Measurements from ENCODE around the gene GCH1.

The GCH1 gene

DNA sequence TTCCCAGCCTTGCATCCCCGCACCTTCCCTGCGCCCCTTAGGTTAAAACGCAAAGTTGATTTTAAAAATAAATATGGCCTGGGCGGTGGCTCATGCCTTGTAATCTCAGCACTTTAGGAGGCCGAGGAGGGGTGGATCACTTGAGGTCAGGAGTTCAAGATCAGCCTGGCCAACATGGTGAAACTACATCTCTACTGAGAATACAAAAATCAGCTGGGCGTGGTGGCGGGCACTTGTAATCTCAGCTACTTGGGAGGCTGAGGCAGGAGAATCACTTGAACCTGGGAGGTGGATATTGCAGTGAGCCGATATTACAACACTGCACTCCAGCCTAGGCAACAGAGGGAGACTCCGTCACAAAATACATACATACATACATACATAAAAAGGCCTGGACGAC is 96.0 kb downstream of the GCH1 start:
- DNase-seq (ENCODE audit: extremely low read depth, insufficient read length) = no peak
- Histone ChIP-seq H3K4me3 (replicated peaks; ENCODE audit: low read depth, low read length) (no peak overlapping the region), H3K36me3 (ENCODE audit: control insufficient read depth, insufficient read depth, low read length) (no peaks in the 10 kb centered on the region), H3K27me3 (replicated peaks; ENCODE audit: control insufficient read depth, insufficient read depth, low read length) (no peaks in the 10 kb centered on the region; the same call in 1 of the 2 replicates)
- TF ChIP-seq, protein P1, sequence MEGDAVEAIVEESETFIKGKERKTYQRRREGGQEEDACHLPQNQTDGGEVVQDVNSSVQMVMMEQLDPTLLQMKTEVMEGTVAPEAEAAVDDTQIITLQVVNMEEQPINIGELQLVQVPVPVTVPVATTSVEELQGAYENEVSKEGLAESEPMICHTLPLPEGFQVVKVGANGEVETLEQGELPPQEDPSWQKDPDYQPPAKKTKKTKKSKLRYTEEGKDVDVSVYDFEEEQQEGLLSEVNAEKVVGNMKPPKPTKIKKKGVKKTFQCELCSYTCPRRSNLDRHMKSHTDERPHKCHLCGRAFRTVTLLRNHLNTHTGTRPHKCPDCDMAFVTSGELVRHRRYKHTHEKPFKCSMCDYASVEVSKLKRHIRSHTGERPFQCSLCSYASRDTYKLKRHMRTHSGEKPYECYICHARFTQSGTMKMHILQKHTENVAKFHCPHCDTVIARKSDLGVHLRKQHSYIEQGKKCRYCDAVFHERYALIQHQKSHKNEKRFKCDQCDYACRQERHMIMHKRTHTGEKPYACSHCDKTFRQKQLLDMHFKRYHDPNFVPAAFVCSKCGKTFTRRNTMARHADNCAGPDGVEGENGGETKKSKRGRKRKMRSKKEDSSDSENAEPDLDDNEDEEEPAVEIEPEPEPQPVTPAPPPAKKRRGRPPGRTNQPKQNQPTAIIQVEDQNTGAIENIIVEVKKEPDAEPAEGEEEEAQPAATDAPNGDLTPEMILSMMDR (IDR thresholded peaks at IDR 0.05; ENCODE audit: insufficient read depth, low read length, poor library complexity, severe bottlenecking) = no peak

DNA sequence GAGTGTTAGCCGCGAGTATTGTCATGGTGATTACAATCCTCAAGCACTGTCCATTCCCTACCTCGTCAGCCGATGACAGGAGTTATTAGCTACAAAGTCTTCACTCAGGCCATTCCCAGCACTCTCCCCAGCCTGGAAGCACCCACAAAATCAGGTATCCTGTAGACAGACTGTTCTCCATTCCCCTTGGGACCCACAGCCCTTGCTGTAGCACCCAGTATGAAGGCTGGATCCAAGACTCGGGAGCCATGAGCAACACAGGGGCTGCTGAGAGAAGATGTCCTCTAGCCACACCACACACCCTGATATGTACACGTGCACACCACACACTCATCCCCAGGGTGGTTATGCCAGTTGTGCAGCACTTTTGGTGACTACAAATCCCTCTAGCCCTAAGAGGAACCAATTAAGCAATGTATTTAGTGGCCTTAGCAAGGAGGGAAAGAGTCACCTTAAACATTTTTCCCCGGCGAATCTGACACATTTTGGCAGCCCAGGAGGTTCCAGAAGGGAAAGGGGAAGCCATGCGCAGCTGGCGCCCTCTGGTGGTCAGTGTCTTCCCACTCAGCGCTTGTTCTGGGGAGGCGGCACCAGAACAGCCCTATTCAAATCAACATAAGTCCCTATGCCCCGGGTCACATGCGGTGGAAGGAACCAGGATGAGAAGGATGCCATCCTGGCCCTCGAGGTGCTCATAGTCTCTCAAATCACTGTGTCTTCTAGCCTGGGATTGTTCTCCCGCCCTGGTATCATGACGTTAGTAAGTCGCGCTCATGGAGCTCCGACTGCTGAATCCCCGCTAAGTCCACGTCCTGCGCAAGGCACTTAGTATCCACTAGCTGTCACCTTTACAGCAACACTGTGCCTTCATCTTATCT is 96.9 kb downstream of the GCH1 start:
- Histone ChIP-seq H3K27me3 (replicated peaks; ENCODE audit: control insufficient read depth, insufficient read depth, low read length) (no peaks in the 10 kb centered on the region; the same call in 1 of the 2 replicates), H3K36me3 (ENCODE audit: control insufficient read depth, insufficient read depth, low read length) (no peaks in the 10 kb centered on the region), H3K4me3 (replicated peaks; ENCODE audit: low read depth, low read length) (no peak overlapping the region)
- DNase-seq (ENCODE audit: extremely low read depth, insufficient read length) = peak; percentile 55
- TF ChIP-seq, protein P1 (IDR thresholded peaks at IDR 0.05; ENCODE audit: insufficient read depth, low read length, poor library complexity, severe bottlenecking) = peak; percentile 96

DNA sequence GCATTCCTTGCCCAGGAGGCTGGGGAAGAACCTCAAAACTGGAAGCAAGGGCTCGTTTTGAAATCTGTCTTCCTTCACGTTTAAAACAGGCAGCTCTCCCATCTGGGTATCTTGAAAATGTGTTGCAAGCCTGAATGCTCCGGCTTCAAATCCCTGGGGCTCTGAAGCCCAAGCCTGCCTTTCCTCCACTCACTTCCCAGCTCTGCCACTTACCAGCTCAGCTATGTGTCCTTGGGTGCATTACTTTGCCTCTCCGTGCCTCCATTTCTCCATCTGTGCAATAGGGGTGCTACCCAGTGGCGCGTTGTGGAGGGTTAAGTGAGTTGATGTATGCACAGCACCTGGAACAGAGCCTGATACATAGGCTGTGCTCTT is 97.6 kb downstream of the GCH1 start:
- TF ChIP-seq, protein P1 (IDR thresholded peaks at IDR 0.05; ENCODE audit: insufficient read depth, low read length, poor library complexity, severe bottlenecking) = no peak
- Histone ChIP-seq H3K36me3 (ENCODE audit: control insufficient read depth, insufficient read depth, low read length) (no peaks in the 10 kb centered on the region), H3K4me3 (replicated peaks; ENCODE audit: low read depth, low read length) (no peak overlapping the region), H3K27me3 (replicated peaks; ENCODE audit: control insufficient read depth, insufficient read depth, low read length) (no peaks in the 10 kb centered on the region; the same call in 1 of the 2 replicates)
- no peak for DNase-seq (ENCODE audit: extremely low read depth, insufficient read length)

DNA sequence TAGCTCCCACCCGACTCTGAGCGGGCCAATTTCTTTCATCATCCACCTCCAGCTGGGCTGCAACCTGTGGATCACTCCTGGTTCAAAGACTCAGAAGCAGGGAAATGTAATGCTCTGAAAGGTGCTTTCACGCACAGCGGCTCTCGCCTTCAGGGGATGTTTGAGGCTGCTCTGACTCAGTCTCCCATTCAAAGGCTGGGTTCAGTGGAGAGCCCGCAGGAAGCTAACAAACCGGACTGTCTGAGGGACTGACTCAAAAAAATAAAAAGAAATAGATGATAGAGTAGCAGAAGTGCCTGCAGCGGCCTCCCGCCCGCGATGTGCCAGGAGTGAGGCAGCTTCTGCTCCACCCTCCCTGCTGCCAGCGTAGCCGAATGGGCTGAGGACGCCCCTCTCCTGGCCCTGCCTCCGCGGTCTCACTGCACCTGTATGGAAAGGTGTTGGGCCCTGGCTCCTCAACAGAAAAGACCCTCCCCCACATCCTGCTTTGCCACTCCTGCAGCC is 98.0 kb downstream of the GCH1 start:
- DNase-seq (ENCODE audit: extremely low read depth, insufficient read length) = no peak
- Histone ChIP-seq H3K36me3 (ENCODE audit: control insufficient read depth, insufficient read depth, low read length) (no peaks in the 10 kb centered on the region), H3K27me3 (replicated peaks; ENCODE audit: control insufficient read depth, insufficient read depth, low read length) (no peaks in the 10 kb centered on the region; the same call in 1 of the 2 replicates), H3K4me3 (replicated peaks; ENCODE audit: low read depth, low read length) (no peak overlapping the region)
- TF ChIP-seq, protein P1 (IDR thresholded peaks at IDR 0.05; ENCODE audit: insufficient read depth, low read length, poor library complexity, severe bottlenecking) = no peak

DNA sequence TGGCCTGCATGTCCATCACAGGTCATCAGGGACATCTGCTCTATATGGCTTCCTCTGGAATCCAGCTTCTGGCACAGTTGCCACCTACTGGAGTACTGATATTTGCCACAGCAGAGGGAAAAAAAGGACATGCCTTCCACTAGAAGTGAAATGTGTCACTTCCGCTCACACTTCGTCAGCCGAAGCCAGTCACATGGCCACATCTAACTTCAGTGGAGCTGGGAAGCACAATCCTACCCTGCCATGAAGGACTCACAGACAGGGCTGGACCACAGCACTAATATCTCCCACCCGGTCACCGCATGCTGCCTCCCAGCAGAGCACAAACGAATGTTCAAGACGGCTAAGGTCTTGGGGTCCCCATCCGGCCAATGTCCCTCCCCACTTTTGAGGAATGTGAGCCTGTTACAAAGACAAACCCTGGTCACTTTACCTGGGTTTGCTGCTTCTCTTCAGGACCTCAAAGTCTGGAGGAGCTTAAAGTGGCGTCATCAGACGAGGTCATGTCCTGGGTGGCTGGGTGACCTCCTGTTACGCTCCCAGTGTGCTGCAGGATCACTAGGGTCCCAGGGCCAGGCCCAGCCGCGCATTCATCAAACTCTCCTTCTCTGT is 98.6 kb downstream of the GCH1 start:
- TF ChIP-seq, protein P1 (IDR thresholded peaks at IDR 0.05; ENCODE audit: insufficient read depth, low read length, poor library complexity, severe bottlenecking) = no peak
- no peaks in the 10 kb centered on the region; the same call in 1 of the 2 replicates for H3K27me3 ChIP-seq (replicated peaks; ENCODE audit: control insufficient read depth, insufficient read depth, low read length)
- no peak overlapping the region for H3K4me3 ChIP-seq (replicated peaks; ENCODE audit: low read depth, low read length)
- no peaks in the 10 kb centered on the region for H3K36me3 ChIP-seq (ENCODE audit: control insufficient read depth, insufficient read depth, low read length)
- DNase-seq (ENCODE audit: extremely low read depth, insufficient read length) = no peak

All from GM06990 (cell line).